Hepatocyte (in vitro differentiated cells): ENCODE results near the gene TECR.

Experiments used
- EZH2phosphoT487 ChIP-seq: fragments of 200-600 bp; sonication (generic); IDR thresholded peaks from one replicate; pipeline ENCODE4 v1.6.1; 2018; ENCODE audit warnings: antibody characterized with exemption, mild to moderate bottlenecking, low read depth, moderate library complexity; ENCODE audit not compliant: unreplicated experiment, severe bottlenecking
- TF ChIP-seq, protein P1 (sequence below): fragments of 200-600 bp; sonication (generic); IDR thresholded peaks from 2 replicates; pipeline ENCODE4 v1.5.1; 2016; ENCODE audit warnings: antibody characterized with exemption, mild to moderate bottlenecking; ENCODE audit not compliant: poor library complexity

GRCh38 chr19:14502334-14503092, 26.9 kb upstream of the TECR start:
- TF ChIP-seq, protein P1, sequence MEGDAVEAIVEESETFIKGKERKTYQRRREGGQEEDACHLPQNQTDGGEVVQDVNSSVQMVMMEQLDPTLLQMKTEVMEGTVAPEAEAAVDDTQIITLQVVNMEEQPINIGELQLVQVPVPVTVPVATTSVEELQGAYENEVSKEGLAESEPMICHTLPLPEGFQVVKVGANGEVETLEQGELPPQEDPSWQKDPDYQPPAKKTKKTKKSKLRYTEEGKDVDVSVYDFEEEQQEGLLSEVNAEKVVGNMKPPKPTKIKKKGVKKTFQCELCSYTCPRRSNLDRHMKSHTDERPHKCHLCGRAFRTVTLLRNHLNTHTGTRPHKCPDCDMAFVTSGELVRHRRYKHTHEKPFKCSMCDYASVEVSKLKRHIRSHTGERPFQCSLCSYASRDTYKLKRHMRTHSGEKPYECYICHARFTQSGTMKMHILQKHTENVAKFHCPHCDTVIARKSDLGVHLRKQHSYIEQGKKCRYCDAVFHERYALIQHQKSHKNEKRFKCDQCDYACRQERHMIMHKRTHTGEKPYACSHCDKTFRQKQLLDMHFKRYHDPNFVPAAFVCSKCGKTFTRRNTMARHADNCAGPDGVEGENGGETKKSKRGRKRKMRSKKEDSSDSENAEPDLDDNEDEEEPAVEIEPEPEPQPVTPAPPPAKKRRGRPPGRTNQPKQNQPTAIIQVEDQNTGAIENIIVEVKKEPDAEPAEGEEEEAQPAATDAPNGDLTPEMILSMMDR, result no peak
- TF ChIP-seq EZH2phosphoT487, result no peak
